OCI-LY7 (cell line): ENCODE measurements around the gene UGCG.

Experiments used
- CTCF ChIP-seq: fragments of 200-600 bp; sonication (generic); conservative IDR thresholded peaks from 2 replicates; pipeline ENCODE4 v1.5.1; 2014; ENCODE audit warnings: mild to moderate bottlenecking, antibody characterized with exemption, low read length, moderate library complexity, mixed read lengths
- EZH2phosphoT487 ChIP-seq: fragments of 200-600 bp; sonication (generic); IDR thresholded peaks from 2 replicates; pipeline ENCODE4 v1.6.1; 2018; ENCODE audit warnings: low read depth, borderline replicate concordance, mild to moderate bottlenecking, mixed run types, antibody characterized with exemption, low read length, moderate library complexity, mixed read lengths

- TF ChIP-seq CTCF, result no peak
- no peak for TF ChIP-seq EZH2phosphoT487
Measured at GRCh38 chr9:111900151-111900857, 3.7 kb downstream of the UGCG start.
